GM21528 (cell line): ENCODE results near the gene TEC.

Source experiments
- ATAC-seq: cut with Tn5 transposase; IDR thresholded peaks from one replicate; pipeline ENCODE4 v1.9.1; 2021; ENCODE audit warnings: mild to moderate bottlenecking, moderate library complexity; ENCODE audit not compliant: unreplicated experiment, low FRiP score

Gene TEC

GRCh38 chr4:48270523-48270897, 872 bp upstream of the TEC start:
- no peak for ATAC-seq

- peak; percentile 80 for ATAC-seq
Observed at GRCh38 chr4:48269861-48270522, 354 bp upstream of the TEC start.

- no peak for ATAC-seq
Observed at GRCh38 chr4:48267574-48267973, 2.1 kb downstream of the TEC start.

GRCh38 chr4:48266781-48267180, 2.9 kb downstream of the TEC start:
- no peak for ATAC-seq

- ATAC-seq, result no peak
Observed at GRCh38 chr4:48262926-48263325, 6.7 kb downstream of the TEC start.

GRCh38 chr4:48262484-48262883, 7.2 kb downstream of the TEC start:
- ATAC-seq, result no peak

- peak; percentile 50 for ATAC-seq
Observed at GRCh38 chr4:48261281-48261680, 8.4 kb downstream of the TEC start.

- no peak for ATAC-seq
Observed at GRCh38 chr4:48259748-48260147, 9.9 kb downstream of the TEC start.

- ATAC-seq, result no peak
Observed at GRCh38 chr4:48258845-48259397, 10.7 kb downstream of the TEC start.

- no peak for ATAC-seq
Observed at GRCh38 chr4:48255959-48256342, 13.7 kb downstream of the TEC start.

- no peak for ATAC-seq
Observed at GRCh38 chr4:48255072-48255958, 14.3 kb downstream of the TEC start.

GRCh38 chr4:48254381-48255071, 15.1 kb downstream of the TEC start:
- ATAC-seq, result no peak

- ATAC-seq, result no peak
Observed at GRCh38 chr4:48252313-48252712, 17.3 kb downstream of the TEC start.

- ATAC-seq, result no peak
Observed at GRCh38 chr4:48250980-48251379, 18.7 kb downstream of the TEC start.

- no peak for ATAC-seq
Observed at GRCh38 chr4:48250343-48250742, 19.3 kb downstream of the TEC start.

- no peak for ATAC-seq
Observed at GRCh38 chr4:48249378-48249777, 20.3 kb downstream of the TEC start.

GRCh38 chr4:48248559-48248953, 21.1 kb downstream of the TEC start:
- ATAC-seq, result no peak

- ATAC-seq, result no peak
Observed at GRCh38 chr4:48247878-48248558, 21.6 kb downstream of the TEC start.

- peak; percentile 54 for ATAC-seq
Observed at GRCh38 chr4:48247142-48247877, 22.3 kb downstream of the TEC start.

GRCh38 chr4:48244665-48245064, 25.0 kb downstream of the TEC start:
- ATAC-seq, result no peak
